GM21717 (cell line): ENCODE measurements around the gene B3GAT3.
"Not testable (repeated sequence)": the region's sequence is repeated elsewhere in the genome, so short reads cannot be mapped to it uniquely, and the experiment has no call there.

Source experiments
- ATAC-seq: cut with Tn5 transposase; IDR thresholded peaks from one replicate; pipeline ENCODE4 v1.9.1; 2021; ENCODE audit warnings: mild to moderate bottlenecking, moderate library complexity; ENCODE audit not compliant: unreplicated experiment

The B3GAT3 gene

DNA sequence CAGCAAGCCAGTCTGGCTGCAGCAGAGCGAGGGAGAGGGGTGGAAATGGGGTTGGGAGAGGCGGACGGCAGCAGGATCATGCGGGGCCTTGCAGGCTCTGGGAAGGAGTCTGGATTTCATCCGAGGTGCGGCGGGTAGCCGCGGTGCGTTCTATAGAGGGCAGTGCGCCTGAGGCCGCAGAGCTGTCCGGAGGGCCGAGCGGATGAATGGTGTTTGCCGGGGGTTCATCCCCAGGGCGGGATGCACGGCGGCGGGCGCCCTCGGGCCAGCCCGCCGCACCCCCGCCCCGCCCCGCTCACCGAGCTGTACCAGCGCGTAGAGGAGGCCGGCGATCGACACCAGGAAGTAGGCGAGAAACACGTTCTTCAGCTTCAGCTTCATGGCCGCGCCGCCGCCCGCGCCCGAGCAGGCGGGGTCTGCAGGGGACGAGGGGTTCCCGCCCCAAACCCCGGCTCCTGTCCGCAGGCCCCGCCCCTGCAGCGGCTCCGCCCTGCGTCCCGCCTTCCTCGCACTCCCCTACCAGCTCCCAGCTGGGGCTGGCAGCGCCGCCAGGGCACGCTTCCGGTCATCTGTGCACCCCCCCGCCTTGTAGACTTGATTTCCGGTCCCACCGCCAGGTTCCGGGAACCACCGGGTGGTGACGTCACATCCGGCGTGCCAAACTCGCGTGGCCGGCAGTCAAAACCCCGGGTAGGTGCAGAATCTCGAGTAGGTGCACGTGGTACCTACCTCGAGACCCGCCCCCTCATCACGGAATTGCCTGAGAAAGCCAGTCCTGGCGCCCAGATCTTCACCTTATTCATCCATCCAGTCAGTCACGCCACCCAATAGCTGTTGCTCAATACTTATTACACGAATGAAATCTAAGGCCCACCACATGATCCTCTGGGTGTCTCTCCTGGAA is at the start of gene B3GAT3:
B3GAT3 (minus strand) TSS at position 420 of the 904 bp plus-strand sequence; CDS start at position 381, 39 bp downstream.
- ATAC-seq, result peak; percentile 83

GRCh38 chr11:62671236-62671607 is 49.4 kb upstream of the B3GAT3 start:
- no peak for ATAC-seq

DNA sequence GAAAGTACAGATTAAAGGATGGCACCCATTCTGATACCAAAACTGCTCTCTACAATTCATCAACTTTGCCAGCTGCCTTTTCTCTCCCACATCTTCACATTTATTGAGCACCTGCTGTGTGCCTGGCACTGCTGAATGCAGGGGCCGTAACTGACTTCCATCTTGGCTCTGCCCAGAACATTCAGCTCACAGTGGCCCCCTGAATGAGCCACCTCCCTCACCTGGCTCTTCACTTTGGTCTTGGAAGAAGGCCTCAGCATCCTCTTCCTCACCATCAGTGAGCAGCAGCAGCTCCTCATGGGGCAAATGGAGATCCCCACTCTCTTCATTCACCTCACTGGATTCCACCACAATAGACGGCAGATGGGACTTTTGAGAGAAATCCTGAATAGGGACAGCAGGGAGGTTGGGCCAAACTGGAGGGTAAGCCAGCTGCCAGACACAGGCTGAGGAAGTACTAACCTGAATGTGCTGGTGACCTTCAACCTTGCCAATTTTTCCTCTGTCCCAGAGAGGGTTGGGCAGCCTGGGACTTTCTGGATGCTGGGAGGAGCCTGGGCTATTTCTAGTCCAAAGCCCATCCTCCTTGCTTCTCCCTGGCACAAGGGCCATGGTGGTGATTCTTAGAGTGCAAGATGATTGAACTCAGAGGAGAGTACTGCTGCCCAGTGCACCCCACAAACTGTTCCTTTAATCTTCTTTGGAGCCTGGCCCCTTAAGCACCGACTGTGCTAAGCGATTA is 47.8 kb upstream of the B3GAT3 start:
- no peak for ATAC-seq

DNA sequence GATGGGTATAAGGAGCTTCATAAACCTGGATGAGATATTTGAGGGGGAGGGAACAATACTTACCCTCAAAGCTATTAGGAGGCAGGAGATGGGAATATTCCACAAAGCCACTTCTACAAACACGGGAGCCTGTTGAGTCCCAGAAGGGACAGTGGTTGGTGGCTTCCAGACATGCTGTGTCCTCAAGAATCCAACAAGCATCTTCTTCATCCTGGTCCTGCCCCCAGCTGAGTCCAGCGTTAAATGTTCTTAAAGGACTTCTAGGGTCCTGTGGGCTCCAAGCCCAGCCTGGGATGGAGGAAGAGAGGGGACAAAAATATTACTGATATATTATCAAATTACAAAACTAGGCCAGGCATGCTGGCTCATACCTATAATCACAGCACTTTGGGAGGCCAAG is 45.7 kb upstream of the B3GAT3 start:
- ATAC-seq, result no peak

DNA sequence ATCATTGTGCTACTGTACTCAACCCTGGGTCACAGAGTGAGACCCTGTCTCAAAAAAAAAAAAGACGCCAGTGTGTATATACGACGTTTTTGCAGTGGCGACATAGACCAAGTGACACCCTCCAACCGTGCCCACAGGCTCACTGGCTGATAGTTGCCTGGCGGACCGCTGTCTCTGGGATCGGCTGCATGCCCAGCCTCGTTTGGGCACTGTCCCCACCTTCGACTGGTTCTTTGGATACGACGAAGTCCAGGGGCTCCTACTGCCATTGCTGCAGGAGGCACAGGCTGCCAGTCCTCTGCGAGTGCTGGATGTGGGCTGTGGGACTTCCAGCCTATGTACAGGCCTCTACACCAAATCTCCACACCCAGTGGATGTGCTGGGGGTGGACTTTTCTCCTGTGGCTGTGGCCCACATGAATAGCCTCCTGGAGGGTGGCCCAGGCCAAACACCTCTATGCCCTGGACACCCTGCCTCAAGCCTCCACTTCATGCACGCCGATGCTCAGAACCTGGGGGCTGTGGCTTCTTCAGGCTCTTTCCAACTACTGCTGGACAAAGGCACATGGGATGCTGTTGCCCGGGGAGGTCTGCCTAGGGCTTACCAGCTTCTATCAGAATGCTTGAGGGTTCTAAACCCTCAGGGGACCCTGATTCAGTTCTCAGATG is 44.6 kb upstream of the B3GAT3 start:
- no peak for ATAC-seq

GRCh38 chr11:62665599-62666258 is 43.9 kb upstream of the B3GAT3 start:
- peak; percentile 15 for ATAC-seq

DNA sequence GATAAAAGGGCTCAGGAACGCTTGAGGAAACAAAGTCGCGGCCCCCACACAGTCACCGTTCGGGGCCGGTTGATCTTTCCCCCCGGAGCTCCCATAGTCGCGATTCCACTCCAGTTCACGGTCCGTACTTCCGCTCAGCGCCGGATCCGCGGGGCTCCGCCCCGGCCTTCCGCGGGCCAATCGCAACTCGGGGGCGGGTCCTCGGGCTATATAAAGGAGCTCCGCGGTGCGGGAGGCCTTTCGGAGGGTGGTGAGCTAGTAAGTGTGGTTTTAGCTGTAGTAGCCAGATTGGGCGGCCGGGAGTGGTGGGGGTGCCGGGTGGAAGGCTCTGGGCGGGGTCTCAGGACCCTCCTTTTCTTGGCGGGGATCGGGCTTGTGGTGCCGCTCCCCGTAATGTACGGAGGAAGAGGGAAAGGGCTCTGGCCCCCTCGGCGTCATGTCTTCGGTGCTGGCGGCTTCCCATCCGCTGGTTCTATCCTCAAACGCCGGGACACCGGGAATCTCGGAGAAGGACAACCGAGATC is 43.4 kb upstream of the B3GAT3 start, which contains the start of the genes C11orf98 and CSKMT:
C11orf98 (minus strand) TSS at position 136 of the 524 bp plus-strand sequence; CDS start at position 95, 41 bp downstream.
CSKMT (plus strand) TSS at position 238 of the 524 bp plus-strand sequence. CDS start 568 bp downstream, outside the sequence.
- ATAC-seq, result peak; percentile 78

- peak; percentile 25 for ATAC-seq
Measured at GRCh38 chr11:62664405-62665074, 42.8 kb upstream of the B3GAT3 start.

- ATAC-seq, result no peak
Measured at GRCh38 chr11:62656796-62657429, 35.1 kb upstream of the B3GAT3 start.

DNA sequence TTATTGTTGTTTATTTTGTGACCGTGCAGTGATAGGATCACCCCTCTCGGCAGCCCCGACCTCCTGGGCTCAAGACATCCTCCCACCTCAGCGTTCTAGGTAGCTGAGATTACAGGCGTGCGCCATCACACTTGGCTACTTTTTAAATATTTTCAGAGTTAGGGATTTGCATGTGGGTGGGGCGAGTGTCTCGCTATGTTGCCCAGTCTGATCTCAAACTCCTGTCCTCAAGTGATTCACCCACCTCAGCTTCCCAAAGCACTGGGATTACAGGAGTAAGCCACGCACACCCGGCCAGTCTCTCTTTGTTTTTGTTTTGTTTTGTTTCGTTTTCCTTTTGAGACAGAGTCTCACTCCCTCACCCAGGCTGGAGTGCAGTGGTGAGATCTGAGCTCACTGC is 32.5 kb upstream of the B3GAT3 start:
- no peak for ATAC-seq

- ATAC-seq, result peak; percentile 5
Measured at GRCh38 chr11:62652161-62653006, 30.6 kb upstream of the B3GAT3 start.

DNA sequence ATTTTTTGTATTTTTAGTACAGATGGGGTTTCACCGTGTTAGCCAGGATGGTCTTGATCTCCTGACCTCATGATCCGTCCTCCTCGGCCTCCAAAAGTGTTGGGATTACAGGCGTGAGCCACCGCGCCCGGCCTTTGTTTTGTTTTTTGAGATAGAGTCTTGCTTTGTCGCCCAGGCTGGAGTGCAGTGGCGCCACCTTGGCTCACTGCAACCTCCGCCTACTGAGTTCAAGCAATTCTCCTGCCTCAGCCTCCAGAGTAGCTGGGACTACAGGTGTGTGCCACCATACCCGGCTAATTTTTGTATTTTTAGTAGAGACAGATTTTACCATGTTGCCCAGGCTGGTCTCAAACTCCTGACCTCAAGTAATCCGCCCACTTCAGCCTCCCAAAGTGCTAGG is 28.5 kb upstream of the B3GAT3 start:
- not testable (repeated sequence) for ATAC-seq

DNA sequence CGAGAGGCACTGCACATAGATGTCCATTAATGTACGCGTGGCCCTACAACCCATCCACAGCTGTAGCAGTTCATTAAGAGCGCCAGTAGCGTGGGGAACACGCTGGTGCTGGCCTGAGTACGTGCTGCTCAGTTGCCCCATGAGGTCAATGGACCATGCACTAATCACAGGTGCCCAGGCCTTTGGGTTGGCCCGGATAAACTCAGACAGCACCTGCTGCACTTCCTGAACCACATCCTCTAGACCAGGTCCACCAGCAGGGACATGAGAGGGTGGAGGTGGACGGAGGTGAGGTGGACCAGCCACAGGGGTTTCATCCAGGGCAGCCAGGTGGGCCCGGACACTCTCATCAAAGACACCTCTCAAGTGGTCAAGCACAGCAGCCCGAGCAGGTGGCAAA is 27.7 kb upstream of the B3GAT3 start:
- ATAC-seq, result no peak

GRCh38 chr11:62648967-62649364 is 27.2 kb upstream of the B3GAT3 start:
- ATAC-seq, result no peak

DNA sequence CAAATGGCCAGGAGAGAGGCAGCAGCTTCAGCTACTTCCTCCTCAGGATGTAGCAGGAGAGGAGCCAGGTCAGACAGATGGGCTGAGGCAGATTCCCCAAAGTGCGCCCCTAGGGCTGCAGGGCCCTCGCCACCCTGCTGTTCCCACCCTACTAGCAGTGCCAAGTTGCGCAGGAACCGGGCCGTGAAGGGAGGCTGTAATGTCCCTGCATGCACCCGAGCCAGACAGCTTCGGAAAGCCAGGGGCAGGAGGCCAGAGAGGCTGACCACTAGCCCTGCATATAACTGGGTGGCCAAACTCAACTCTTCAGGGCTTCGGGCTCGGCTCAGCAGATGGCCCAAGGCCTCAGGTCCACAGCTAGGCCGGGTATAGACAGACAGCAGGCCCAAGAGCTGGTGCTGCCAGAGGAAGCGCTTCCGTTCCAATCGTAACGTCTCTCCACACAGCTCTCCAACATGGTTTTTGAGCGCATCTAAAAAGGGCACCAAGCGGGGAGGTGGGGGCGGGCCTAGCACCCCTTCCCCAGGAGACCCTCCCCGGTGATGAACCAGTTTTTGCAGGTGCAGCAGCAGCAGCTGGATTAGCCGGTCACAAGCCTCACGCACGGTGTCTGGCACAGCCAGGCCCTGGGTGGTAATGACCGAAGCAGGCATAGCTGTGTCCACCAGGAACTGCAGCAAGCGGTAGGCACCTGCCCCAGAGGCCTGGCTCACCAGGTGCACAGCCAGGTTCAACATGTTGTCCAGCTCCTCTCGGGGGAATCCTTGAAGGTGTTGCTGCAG is 26.6 kb upstream of the B3GAT3 start:
- no peak for ATAC-seq

- ATAC-seq, result no peak
Measured at GRCh38 chr11:62647609-62648005, 25.8 kb upstream of the B3GAT3 start.

DNA sequence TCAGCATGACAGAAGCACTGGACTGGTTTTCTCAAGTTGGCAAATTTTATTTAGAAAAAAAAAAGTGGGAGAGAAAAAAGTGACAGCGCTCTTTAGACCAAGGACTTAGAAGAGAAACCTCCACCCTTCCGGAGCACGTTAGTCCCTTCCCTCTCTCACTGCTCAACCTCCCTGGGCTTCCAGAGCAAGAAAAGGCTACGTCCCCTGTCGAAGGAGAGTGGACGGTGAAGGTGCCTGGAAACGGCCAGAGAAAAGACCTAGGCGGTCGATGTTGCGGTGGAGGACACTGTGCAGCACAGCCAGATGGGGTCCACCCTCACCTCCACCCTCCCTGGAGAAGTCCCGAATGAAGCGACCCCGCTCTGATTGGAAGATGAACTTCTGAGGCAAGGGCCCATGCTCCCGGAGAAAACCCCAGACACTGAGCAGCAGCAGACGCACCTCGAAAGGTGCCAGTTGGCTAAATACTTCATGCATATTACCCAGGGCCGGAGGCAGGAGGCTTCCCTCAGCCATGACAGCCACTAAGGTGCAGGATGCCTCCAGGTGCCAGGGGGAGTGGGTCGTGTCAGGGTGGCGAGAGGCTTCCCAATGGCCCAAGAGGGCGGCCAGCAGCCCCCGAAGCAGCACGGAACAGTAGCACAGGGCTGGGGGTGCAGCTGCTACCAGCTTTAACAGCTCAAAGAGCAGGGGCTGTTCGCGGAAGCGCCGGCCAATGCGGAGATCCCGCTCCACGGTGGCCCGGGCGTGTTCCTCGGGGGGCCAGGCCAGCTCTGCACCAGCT is 25.2 kb upstream of the B3GAT3 start:
- no peak for ATAC-seq
